ENCODE measurements around the gene GPSM3.

GRCh38 chr6:32176476-32177182, 15.8 kb downstream of the GPSM3 start:
- TF ChIP-seq, protein P1, sequence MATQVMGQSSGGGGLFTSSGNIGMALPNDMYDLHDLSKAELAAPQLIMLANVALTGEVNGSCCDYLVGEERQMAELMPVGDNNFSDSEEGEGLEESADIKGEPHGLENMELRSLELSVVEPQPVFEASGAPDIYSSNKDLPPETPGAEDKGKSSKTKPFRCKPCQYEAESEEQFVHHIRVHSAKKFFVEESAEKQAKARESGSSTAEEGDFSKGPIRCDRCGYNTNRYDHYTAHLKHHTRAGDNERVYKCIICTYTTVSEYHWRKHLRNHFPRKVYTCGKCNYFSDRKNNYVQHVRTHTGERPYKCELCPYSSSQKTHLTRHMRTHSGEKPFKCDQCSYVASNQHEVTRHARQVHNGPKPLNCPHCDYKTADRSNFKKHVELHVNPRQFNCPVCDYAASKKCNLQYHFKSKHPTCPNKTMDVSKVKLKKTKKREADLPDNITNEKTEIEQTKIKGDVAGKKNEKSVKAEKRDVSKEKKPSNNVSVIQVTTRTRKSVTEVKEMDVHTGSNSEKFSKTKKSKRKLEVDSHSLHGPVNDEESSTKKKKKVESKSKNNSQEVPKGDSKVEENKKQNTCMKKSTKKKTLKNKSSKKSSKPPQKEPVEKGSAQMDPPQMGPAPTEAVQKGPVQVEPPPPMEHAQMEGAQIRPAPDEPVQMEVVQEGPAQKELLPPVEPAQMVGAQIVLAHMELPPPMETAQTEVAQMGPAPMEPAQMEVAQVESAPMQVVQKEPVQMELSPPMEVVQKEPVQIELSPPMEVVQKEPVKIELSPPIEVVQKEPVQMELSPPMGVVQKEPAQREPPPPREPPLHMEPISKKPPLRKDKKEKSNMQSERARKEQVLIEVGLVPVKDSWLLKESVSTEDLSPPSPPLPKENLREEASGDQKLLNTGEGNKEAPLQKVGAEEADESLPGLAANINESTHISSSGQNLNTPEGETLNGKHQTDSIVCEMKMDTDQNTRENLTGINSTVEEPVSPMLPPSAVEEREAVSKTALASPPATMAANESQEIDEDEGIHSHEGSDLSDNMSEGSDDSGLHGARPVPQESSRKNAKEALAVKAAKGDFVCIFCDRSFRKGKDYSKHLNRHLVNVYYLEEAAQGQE (IDR thresholded peaks at IDR 0.05; ENCODE audit: insufficient read depth in 1 of 2, low read depth in 2 of 2, low read length in 2 of 2), result no peak
- TF ChIP-seq TAF1 (IDR thresholded peaks at IDR 0.05; ENCODE audit: borderline replicate concordance, insufficient read depth, low read length) (no peak), FOXP2 (optimal IDR thresholded peaks at IDR 0.05; ENCODE audit: borderline replicate concordance, extremely low read depth, extremely low read length, insufficient read depth) (no peak), POLR2AphosphoS5 (IDR thresholded peaks at IDR 0.05; ENCODE audit: low read depth, low read length) (no peak)

All from PFSK-1 (cell line).